GM21619 (cell line): ENCODE results near the gene EVA1A.
A peak's percentile ranks its signal among the peaks of the same experiment; 100 is the strongest.

Source experiments
- ATAC-seq: cut with Tn5 transposase; IDR thresholded peaks from one replicate; pipeline ENCODE4 v1.9.1; 2021; ENCODE audit not compliant: unreplicated experiment

EVA1A gene, protein sequence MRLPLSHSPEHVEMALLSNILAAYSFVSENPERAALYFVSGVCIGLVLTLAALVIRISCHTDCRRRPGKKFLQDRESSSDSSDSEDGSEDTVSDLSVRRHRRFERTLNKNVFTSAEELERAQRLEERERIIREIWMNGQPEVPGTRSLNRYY

DNA sequence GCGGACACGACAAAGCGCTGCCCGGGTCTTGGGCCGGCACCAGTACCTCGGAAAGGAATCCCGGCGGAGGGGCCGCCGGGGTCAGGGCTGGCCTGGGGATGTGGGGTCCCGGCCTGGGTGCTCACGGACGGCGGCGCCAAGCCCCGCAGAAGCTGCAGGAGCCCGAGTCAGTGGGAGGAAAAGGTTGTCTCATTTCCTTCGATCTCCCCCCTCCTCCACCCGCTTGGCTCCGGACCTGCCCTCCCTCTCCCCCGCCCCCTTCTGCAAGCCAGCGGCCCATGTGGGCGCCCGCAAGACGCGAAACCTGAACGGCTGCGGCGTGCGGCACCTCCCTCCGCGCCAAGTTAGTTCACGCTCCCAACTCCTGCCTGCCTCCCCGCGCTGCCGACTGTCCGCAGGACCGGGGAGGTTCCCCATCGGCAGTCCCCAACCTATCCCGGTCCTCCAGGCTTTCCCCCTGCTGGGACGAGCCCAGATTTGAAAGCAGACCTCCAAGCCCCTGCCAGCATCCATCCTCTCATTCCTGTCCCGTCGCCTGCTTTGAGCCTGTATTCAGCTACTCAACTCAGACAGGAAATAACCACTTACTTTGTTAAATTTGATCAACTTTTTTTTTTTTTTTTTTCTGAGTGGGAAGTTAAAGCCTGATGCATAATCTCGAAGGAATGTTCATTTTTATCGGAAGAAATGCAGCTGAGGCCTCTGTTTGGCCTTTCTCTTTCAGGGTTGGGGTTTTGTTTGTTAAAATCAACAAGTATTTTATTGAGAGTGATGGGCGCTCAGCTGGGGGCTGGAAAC is at the start of gene EVA1A:
Gene EVA1A, minus strand, starts transcription at position 172 of the 798 bp plus-strand sequence. CDS start 42,799 bp downstream, outside the sequence.
- ATAC-seq = no peak

DNA sequence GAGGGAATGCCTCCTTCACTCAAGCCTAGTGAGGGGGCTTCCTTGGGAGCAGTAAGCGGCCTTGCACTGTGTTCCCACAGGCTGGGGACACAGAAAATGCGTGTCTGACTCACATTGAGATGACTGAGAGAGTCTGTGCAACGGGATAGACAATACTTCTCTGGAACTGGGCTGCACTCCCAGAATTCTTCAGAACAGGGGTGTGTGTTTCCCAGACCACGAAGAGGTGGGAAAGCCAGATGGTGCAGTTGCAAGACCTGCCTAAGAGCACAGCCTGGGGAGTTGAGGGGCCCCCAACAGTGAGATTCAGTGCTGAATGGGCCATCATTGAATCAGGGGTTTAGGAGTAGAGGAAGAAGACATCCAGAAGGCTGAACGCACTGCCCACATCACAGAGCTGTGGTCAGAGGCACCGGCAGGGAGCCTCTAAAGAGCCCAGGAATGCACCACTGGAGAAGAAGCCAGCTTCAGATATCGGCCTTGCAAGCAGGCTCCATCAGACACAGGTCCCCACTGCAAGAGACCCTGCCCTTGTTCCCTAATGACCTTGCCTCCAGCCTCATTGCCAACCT is 49.3 kb upstream of the EVA1A start:
- no peak for ATAC-seq

DNA sequence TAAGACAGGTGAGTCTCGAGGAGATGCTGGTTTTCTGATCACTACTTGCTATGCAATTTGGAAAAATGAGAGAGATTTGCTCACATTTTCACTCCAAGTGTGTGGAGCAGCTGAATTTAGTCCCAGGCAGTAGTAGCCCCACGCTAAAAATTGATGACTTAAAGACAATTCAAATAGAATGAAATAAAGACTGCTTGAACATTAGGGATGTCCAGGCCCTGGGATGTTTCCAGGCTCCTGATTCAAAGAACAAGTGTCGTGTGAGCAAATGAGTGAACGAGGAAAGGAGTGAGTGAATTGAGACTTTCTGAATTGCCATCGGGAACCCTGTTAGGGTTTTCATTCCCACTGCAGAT is 48.6 kb upstream of the EVA1A start:
- ATAC-seq = no peak

DNA sequence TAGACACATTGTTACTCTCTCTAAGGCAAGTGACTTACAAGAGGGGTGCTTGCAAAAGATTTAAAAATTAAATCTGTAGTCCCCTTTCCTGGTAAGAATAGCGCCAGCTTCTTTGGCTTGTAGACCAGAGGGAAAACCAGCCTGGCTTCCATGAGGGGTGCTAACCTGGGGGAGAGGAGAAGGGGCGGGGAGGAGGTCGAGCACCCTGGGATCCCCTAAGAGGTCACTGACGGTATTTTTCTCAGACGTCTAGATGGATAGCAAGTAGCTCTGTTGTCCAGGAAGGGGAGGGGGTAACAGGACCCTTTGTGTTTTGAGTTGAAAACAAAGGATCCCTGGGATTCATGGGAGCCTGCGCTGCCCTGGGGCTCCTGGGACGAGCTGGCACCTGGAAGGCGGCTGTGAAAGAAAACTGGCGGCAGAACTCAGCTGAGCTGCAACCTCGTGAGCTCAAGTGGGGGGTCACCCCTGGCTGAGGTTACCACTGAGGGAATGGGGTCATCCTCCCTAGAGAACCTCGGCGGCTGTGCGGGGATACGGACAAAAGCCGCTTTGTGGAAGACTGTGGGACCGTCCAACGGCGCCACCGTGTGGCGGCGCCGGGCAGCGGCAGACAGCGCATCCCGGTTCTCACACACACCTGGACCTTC is 48.1 kb upstream of the EVA1A start:
- peak; percentile 76 for ATAC-seq

DNA sequence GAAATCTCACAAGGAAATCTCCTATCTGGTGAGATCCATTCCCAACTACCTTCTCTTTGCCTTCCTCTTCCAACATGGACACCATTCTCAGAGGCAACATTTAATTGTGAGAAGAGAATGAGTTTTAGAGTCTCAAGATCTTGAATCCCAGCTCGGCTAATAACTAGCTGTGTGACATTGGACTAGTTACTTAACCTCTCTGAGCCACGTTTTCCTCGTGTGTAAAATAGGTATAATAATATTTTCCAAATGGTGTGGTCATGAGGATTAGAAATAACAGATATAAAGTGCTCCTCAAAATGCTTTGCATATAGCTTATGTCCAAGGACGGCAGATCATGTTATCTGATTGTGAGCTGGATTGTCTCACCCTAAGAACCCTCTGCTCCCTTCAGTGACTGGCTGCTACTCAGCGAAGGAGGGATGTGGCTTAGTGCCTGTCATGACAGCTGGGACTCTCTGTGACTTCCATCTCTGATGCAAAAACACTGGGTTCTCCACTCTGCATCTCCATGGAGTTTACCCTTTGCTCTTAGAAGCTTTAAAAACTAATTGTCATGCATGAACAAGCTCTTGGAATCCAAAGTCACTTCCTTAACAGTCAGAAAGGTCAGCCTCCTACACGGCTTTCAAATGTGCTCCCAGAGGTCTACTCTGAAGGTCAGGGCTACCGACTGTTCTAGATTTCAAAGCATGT is 47.4 kb upstream of the EVA1A start:
- no peak for ATAC-seq

DNA sequence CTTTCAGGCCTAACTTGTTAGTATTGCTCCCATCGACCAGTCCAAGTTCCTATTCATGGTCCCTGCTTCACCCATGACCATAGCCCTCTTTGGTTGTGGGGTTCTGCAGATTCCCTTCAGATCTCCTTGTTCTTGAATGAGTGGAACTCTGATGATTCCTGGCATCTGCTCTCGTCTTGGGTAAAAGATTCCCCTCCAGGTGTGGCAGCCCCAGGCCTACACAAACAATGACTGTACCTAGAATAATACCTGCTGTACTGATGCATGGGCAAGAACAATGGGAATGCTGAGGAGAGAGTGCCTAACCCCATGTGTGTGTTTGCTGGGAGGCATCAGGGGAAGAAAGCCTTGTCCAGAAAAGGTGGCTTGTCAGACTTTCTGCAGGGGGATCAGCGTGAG is 46.7 kb upstream of the EVA1A start:
- no peak for ATAC-seq

DNA sequence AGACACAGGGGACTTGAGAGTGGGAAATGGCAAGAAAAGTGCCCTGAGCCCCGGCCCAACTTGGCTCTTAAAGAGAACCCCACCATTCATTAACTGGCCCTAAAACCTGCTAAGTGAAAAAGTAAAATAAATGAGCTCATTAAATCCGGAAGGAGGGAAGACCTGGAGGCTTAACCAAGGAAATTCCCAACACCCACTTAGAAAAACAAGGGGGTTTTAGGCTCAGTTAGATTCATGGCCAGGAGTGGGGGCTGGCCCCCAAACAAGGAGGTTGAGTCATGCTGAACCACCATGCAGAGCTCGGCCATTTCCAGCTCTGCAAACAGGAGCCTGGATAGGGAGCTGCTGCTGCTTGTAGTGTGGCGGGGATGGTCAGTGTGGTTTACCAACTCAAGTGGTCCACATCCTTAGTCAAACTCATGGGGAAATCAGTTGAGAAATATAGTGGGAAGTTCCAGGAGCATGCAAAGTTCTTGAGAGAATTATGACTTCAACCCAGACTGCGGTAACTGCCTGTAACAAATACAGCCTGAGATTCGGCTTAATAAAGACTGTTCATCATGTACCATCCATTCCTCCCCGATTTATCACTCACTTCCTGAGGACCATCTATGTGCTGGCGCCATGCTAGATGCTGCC is 46.1 kb upstream of the EVA1A start:
- ATAC-seq = no peak

DNA sequence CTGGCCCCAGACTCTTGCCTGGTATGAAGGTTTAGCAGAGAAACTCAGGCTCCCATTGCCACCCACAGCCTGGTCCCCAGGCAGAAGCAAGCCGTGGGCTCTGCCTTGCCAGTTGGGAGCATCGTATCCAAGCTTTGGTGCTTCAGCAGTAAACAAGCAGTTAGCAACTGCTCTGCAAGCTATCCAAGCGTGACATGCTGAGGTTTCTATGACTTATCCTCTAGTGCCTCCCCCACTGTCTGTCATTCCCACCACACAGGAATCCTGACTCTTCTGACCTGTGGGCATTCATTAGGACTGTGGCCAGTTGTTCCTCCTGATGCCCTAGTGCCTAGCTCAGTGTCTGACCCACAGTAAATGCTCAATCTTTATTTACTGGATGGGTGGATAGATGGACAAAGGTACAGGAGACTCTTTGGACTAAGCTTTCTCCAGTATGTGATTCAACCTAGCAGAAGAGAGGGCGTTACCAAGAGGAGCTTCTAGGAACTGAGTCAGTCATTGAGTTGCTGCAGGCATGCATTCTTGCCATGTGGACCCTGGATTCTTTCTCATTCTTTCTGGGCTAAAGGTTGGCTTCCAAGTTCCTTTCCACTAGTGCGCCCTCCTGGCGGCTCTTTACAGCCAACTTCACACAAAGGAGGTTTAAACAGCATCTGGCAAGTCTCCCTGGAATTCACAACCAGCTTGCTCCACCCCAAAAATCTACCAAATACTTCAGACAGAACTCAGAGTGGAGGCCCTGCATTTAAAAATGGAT is 45.2 kb upstream of the EVA1A start:
- ATAC-seq = no peak

DNA sequence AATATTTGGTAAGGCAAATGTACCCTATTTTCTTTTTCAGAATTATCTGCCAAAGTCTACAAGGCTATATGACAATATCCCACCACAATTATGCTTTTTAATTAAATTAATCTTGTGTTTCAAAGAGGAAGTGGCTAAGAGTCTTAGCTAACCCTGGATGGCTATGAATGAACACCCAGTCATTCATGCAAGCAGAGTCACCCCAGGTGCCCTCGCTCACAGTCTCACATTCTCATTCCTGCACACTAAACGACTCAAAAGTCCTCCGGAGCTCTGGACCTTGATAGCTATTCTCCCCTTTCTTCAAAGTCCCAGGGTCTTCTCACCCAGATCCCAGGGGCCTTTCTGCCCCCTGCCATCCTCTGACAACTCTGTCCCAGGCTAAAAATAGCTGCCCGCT is 43.7 kb upstream of the EVA1A start:
- ATAC-seq = no peak

DNA sequence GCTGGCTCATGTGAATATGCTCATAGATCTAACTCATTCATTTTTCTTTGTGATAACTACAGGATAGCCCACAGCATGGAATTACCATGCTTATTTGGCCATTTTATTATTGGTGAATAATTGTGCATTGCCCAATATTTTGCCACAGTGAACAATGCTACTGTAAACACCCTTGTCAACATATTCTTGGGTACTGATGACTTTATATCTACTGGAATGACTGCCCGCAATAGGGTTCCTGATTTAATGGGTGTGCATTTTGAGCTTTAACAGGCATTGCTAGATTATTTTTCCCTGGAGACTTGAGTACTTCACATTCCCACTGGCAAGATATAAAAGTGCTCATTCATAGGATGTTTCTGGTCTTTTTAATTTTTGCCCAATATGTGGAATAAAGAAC is 42.7 kb upstream of the EVA1A start:
- ATAC-seq = no peak

DNA sequence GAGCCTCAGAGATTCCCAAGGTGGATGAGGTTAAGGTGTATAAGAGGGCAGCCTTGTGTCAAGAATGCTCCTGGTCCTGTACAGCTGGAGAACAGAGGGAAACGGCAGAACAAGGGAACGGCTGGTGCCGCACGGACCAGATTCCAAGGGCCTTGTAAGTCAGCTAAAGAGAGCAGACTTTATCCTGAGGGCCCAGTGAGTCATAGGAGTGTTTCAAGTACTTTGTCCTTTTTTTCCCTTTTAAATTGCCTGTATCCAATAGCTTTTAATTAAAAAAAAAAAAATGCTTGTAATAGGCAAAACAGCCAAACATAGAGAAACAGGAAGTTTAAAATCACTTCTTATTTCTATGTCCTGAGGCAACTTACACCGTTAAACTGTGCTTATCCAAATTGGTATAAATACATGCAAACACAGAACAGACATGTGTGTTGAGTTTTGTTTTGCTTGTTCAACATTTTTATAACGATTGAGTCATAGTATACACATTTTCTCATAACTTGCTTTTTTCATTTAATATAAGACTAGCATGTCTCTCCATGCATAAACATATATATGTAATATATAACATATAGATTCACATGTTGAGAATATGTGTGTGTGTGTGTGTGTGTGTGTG is 42.1 kb upstream of the EVA1A start:
- no peak for ATAC-seq

DNA sequence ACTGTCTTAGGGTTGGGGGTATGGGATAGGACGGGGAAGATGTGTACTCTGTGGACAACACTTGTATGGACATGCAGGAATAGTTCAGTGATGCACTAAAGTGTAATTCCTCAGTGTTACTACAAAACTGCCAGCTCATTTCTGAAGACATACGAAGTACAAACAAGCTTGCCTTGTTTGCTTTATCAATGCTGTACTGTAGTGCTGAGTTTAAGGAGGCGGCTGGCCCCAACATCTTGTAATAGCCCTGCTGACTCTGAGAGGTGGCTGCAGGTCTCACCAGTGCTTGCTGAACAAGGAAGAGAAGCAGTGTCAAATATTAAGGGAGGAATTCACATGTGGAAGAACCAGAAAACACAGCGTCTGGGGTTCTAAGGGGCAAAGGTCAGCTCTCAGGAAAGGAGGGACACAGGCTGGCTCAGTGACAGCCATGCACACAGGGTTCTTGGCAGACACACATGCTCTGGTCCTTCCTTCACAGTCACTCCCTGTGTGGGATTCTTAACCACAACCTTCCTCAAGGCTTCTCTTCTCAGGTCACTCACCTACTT is 39.8 kb upstream of the EVA1A start:
- no peak for ATAC-seq

DNA sequence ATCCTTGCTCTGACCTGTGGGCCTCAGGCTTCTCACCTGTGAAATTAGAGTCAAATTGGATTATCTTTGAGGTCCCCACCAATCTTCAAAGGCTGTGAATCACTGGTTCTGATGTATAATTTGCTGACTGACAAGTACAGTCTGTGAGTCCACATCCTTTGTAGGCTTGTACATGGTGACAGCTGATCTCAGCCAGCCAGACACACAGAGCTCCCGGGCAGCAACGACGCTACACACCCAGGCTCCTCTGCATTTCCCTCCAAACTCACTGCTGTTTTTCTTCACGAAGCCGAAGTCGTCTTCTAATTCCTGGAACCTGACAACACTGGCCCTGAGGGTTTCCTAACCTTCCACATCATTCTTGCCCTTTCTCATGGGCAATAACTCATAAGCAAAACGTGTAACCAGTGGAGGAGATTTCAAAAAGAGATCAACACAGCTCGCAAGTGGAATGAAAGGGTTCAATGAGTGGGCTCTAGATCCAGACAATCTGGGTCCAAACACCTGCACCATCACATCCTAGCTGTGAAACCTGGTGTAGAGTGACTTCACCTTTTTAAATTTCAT is 37.9 kb upstream of the EVA1A start:
- no peak for ATAC-seq

DNA sequence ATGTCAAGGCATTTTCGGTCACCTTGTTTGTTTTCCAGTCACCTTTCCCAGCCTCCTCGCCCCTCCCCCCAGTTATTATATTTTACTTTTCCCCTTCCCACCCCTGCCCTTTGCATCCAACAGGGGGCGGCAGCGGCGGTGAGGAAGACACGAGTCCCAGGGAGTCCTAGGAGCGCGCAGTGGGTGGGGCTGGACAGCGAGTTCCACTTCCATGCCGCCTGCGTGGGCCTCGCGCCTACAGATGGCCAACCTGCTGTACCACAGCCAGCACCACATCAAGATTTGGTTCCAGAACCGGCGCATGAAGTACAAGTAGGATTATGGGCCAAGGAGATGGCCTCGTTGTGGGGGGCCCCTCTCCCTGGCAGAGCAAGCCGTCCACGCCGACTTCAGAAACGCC is 37.2 kb upstream of the EVA1A start:
- no peak for ATAC-seq

DNA sequence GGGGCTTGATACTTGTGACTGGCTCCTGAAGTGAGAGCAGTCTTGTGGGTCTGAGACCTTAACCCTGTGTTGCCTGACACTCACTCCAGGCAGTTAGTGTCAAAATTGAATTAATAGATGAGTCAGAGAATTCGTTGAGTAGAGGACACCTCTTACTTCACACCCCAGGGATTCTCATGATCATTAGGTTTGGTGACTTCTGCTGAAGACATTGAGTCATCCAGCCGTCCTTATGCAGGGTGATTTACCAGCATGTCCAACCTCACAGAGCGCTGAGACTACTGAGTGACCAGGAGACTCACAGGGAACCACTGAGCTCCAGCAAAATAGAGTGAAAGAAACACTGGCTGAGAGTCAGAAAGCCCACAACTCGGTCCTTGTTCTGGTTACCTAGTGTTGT is 36.0 kb upstream of the EVA1A start:
- ATAC-seq = no peak

DNA sequence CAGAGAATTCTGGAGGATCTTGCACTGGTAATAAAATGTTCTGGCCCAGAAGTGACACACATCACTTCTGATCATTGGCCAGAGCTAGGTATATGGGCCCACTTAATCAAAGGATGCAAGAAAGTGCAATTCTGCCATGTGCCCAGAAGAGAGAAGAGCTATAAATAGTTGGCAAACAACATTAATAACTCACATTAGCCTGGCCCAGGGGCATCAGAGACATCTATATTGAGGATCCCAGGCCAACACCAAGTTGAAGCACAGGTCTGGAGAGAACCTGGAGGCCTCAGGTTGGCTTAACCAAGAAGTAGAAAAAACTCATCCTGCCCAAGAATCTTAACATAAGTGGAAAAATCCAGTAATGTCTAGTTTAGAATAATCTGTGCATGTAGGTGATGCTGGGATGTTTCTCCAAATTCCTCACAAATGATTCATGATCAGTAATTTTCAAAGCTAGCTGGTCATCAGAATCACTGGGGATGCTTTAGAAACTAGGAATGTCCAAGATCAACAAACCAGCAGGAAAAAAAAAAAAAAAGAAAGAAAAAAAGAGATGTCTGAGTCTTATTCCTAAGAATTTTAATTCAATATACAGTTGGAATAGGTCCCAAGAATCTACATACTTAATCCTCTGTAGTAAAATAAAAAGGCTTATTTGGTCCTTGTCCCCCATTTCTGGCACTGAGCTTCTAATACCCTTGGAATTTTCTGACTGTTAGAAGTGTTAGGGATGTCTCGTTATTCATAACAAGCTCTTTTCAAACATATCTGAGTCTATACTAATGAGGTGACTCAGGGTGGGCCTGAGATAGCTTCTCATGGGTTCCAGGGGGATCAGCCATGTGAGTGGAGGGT is 35.0 kb upstream of the EVA1A start:
- no peak for ATAC-seq

DNA sequence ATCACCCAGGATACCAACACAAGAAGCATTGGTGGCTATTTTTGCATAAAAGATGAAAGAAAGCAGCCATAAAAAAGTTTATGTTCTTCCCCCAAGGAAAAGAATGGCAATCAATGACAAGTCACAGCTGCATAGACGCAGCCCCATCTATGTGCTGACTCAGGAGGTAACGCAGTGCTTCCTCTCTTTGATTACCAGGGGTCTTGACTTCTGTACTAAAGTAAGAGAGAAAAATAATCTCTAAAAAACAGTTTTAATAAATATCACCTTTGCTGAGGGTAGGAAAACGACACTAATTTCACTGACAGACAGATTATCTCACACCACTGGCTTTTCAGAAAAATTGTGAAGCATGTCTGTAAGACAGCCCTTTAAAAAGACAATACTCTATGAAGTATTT is 33.9 kb upstream of the EVA1A start:
- ATAC-seq = no peak

DNA sequence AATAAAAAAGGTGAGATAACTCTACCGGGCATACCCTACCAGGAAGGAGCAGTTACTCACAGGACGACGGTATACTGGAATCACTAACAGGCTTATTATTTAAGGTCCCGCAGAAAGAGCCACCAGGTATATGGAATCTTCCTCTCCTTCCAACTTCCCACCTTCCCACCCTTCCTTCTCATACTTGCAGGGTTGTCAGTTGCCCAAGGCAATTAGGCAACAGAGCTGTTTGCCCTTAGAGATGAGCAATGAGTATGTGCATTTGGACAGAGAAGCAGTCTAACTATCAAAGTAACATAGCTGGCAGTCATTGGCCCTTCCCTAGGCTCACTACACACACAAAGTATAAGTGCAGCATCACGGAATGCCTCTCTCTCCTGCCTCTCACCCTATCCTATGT is 32.1 kb upstream of the EVA1A start:
- no peak for ATAC-seq
